GM20000 (cell line): Measurements from ENCODE around the gene ZMYM4.

Source experiments
- DNase-seq: peaks from one replicate; pipeline ENCODE4 v3.0.0; 2012; ENCODE audit warnings: low spot score
- TF ChIP-seq, protein P1 (sequence below): IDR thresholded peaks from 2 replicates; pipeline ENCODE4 v1.5.1; 2012; ENCODE audit warnings: mild to moderate bottlenecking, control low read depth; ENCODE audit errors: extremely low read depth, missing control alignments

ZMYM4 gene

DNA sequence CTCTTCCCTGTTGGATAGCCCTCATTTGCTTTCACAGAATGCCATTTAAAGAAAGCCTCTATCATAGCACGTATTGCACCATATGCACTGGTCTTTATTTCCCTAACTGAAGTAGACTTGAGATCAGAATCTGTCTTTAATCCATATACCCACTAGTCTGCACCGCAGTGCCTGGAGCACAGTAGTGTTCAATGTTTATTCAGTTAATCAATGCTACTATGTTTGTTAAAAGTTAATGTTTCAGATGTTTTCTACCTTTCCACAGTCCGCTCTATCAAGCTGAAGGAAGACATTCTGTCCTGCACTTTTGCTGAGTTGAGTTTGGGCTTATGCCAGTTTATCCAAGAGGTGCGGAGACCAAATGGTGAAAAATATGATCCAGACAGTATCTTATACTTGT is 139.2 kb downstream of the ZMYM4 start:
- TF ChIP-seq, protein P1, sequence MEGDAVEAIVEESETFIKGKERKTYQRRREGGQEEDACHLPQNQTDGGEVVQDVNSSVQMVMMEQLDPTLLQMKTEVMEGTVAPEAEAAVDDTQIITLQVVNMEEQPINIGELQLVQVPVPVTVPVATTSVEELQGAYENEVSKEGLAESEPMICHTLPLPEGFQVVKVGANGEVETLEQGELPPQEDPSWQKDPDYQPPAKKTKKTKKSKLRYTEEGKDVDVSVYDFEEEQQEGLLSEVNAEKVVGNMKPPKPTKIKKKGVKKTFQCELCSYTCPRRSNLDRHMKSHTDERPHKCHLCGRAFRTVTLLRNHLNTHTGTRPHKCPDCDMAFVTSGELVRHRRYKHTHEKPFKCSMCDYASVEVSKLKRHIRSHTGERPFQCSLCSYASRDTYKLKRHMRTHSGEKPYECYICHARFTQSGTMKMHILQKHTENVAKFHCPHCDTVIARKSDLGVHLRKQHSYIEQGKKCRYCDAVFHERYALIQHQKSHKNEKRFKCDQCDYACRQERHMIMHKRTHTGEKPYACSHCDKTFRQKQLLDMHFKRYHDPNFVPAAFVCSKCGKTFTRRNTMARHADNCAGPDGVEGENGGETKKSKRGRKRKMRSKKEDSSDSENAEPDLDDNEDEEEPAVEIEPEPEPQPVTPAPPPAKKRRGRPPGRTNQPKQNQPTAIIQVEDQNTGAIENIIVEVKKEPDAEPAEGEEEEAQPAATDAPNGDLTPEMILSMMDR: no peak
- DNase-seq: no peak

- no peak for DNase-seq
- TF ChIP-seq, protein P1: no peak
These were observed 140.4 kb downstream of the ZMYM4 start for GRCh38 chr1:35408925-35409324.

DNA sequence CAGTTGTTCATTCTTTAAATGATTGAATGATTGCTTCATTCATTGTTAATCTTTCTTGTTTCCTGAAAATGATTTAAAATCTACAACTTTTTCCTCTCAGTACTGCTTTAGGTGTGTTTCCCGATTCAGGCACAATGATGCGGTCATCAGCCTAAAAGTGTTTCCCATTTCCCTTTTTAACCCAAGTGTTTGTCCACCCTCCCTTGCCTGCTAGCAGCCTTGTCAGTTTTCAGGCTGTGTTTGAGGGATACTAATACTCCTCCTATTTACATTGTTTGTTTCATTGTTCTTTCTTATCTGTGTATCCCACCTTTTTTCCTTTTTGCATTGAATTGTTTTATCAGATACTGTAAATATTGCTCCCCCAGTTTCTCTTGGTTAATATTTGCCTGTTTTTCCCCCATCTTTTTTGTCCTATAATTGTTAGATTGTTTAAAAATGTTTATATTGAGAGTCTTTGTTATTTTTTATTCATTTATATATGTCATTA is 157.6 kb downstream of the ZMYM4 start:
- no peak for DNase-seq
- TF ChIP-seq, protein P1: no peak

DNA sequence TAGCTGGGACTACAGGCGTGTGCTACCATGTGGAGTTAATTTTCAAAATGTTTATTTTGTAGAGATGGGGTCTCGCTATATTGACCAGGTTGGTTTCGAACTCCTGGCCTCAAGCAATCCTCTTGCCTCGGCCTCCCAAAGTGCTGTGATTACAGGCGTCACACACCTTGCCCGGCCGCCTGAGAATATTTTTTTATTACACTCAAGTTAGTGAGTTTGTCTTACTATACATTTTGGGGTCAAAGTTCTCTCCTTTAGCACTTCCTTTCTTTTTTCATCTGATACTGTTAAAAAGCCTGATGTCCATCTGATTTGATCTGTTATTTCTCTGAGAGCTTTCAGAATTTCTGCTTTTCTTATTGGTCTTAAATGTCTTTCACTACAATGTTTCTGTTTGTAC is 159.9 kb downstream of the ZMYM4 start:
- DNase-seq: no peak
- TF ChIP-seq, protein P1: no peak

- no peak for DNase-seq
- TF ChIP-seq, protein P1: no peak
These were observed 162.3 kb downstream of the ZMYM4 start for GRCh38 chr1:35430762-35431161.

- TF ChIP-seq, protein P1: no peak
- DNase-seq: no peak
These were observed 162.7 kb downstream of the ZMYM4 start for GRCh38 chr1:35431173-35431599.

DNA sequence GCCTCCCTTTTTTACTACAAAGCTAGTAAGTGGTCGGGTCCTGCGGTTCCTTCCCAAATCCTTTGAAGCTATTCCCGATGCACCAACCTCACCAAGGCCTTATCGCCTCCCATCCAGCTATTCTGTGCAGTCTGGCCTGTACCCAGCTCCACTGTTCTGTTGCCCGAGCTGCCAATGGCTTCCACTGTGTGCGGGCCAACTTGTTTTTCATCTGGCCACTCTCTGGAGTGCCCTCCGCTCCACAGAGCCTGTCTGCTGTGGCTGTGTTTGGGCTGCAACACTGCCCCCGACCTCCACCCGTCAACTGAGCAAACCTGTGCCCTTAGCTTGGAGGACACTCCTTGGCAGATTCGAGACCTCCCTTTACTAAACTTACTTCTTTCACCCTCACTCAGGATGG is 163.7 kb downstream of the ZMYM4 start:
- no peak for DNase-seq
- TF ChIP-seq, protein P1: no peak
